ENCODE results near the gene MOGAT3. TPM values are rescaled to one million over a fixed set of nuclear protein-coding genes. Genes with fewer than 3 reads are reported as not detected.

The MOGAT3 gene
- total RNA-seq, 1 donor from 2014 or later = not detected

- ATAC-seq (no peak), DNase-seq (ENCODE audit: missing footprints) (no peak)
- intact Hi-C loops (cut with DNase I) = no loop called here
Observed at GRCh38 chr7:101235522-101235921, 34.7 kb upstream of the MOGAT3 start.

DNA sequence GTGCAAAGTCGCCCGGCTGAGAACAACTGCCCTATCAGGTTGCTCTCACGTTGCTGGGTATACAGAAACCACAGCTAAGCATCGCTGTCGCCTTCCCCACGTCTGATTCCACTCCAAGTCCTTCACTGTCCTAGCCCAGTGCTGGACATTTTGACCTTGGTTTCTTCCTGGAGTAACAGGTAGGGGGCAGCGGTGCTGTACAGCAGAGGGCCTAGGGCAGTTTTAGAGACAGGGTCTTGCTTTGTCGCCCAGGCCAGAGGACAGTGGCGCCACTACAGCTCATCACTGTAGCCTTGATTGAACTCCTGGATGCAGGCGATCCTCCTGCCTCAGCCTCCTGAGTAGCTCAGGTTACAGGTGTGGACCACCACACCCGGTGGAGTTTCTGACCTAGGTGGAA lies 34.2 kb upstream of the MOGAT3 start:
- DNase-seq (ENCODE audit: missing footprints) = no peak
- no peak for ATAC-seq
- intact Hi-C loops (cut with DNase I) = no loop called here

- intact Hi-C loops (cut with DNase I) = no loop called here
- no peak for DNase-seq (ENCODE audit: missing footprints)
- ATAC-seq = no peak
Observed at GRCh38 chr7:101234636-101235035, 33.8 kb upstream of the MOGAT3 start.

GRCh38 chr7:101233907-101234547 lies 33.2 kb upstream of the MOGAT3 start:
- DNase-seq (ENCODE audit: missing footprints) = no peak
- intact Hi-C loops (cut with DNase I) = no loop called here
- no peak for ATAC-seq

- ATAC-seq (no peak), DNase-seq (ENCODE audit: missing footprints) (no peak)
- intact Hi-C loops (cut with DNase I) = no loop called here
Observed at GRCh38 chr7:101232141-101232850, 31.5 kb upstream of the MOGAT3 start.

- no peak for DNase-seq (ENCODE audit: missing footprints)
- ATAC-seq = no peak
- intact Hi-C loops (cut with DNase I) = no loop called here
Observed at GRCh38 chr7:101231644-101232043, 30.8 kb upstream of the MOGAT3 start.

DNA sequence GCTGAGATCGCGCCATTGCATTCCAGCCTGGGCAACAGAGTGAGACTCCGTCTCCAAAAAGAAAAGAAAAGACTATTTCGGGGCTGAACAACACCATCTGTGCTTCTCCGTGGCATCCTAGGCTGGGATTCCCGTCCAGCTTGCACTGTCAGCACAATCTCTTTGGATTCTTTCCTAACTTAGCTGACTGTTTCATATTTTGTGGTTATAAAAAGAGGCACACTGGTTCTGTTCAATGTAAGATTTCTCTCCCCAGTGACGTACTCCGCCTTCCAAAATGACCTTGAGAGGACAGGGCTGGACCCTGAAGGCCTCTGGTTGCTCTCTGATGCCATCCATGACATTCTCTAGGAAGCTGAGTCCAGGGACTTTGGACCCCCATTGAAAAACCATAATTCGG lies 25.9 kb upstream of the MOGAT3 start:
- intact Hi-C loops (cut with DNase I) = no loop called here
- DNase-seq (ENCODE audit: missing footprints) (no peak), ATAC-seq (no peak)

DNA sequence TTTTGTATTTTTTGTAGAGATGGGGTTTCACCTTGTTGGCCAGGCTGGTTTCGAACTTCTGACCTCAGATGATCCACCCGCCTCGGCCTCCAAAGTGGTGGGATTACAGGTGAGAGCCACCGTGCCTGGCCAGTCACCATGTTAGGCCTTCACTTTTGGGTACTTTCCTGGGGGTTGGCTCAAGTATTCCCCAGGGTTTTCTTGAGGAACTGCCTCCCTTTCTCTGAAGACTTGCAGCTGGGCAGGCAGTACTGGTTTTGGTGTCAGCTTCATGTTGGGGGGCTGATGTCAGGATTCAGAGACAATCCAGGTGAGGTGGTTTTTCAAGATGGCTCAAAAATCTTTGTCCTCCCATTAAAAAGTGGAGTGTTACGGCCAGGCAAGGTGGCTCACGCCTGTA lies 24.8 kb upstream of the MOGAT3 start:
- intact Hi-C loops (cut with DNase I) = no loop called here
- DNase-seq (ENCODE audit: missing footprints) (no peak), ATAC-seq (no peak)

GRCh38 chr7:101223528-101223927 lies 22.7 kb upstream of the MOGAT3 start:
- intact Hi-C loops (cut with DNase I) = no loop called here
- peak; percentile 20 for ATAC-seq
- no peak for DNase-seq (ENCODE audit: missing footprints)

- intact Hi-C loops (cut with DNase I) = no loop called here
- no peak for ATAC-seq
Observed at GRCh38 chr7:101222275-101222830, 21.5 kb upstream of the MOGAT3 start.

GRCh38 chr7:101220295-101220694 lies 19.5 kb upstream of the MOGAT3 start:
- DNase-seq (ENCODE audit: missing footprints) (no peak), ATAC-seq (no peak)
- intact Hi-C loops (cut with DNase I) = no loop called here

More at GRCh38 chr7:101222275-101222830, 21.5 kb upstream of the MOGAT3 start:
- DNase-seq (ENCODE audit: missing footprints) = no peak

DNA sequence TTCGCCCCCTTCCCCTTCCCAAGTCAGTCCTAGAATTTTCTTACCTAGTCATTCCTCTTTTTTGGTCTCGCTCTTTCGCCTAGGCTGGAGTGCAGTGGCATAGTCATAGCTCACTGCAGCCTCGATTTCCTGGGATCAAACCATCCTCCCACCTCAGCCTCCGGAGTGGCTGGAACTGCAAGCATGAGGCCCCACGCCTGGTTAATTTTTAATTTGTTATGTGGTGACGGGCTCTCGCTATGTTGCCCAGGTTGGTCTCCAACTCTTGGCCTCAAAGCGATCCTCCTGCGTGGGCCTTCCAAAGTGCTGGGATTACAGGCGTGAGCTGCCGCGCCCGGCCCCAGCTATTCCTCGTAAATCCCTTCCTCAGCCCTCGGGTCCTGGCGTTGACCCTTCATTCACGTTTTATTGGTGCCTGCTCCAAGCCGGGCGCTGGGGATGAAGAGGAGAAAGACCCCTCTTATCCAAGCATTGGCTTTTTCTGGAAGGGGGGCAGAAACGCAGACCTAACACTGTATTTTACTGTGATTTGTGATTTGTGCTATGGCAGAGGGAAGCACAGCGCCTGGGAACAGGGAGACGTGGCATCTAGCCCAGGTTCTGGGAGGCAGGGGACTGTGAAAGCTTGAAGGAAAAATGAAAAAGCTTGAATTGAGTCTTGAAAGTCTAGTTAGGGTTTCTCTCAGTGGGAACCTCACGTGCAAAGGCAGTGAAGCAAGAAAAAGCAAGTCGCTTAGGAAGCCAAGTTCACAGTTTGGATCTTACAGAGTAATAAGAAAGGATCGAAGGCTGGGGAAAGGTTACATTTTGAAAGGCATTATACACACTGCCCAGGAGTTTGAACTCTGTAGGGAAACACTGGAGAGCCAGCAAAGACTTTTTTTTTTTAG lies 17.6 kb upstream of the MOGAT3 start:
- no peak for DNase-seq (ENCODE audit: missing footprints)
- intact Hi-C loops (cut with DNase I) = loop anchor here (1.0 kb wide), 1 partner anchor 26 kb away; no protein-coding TSS in a partner anchor
- no peak for ATAC-seq

GRCh38 chr7:101217388-101218235 lies 16.8 kb upstream of the MOGAT3 start, which contains the start of the genes PLOD3 and ZNHIT1:
Gene PLOD3 (minus strand): TSS chr7:101217581. CDS start chr7:101217274, 307 bp downstream.
Gene ZNHIT1 (plus strand): TSS chr7:101218165. CDS start chr7:101218196, 31 bp downstream.
- intact Hi-C loops (cut with DNase I) = loop anchor here (1.0 kb wide), 1 partner anchor 27 kb away; no protein-coding TSS in a partner anchor
- DNase-seq (ENCODE audit: missing footprints) (peak; percentile 97), ATAC-seq (peak; percentile 95)

- DNase-seq (ENCODE audit: missing footprints) (no peak), ATAC-seq (no peak)
- intact Hi-C loops (cut with DNase I) = no loop called here
Observed at GRCh38 chr7:101216860-101217387, 16.1 kb upstream of the MOGAT3 start.

GRCh38 chr7:101216001-101216859 lies 15.4 kb upstream of the MOGAT3 start:
- no peak for ATAC-seq
- no peak for DNase-seq (ENCODE audit: missing footprints)
- intact Hi-C loops (cut with DNase I) = no loop called here

DNA sequence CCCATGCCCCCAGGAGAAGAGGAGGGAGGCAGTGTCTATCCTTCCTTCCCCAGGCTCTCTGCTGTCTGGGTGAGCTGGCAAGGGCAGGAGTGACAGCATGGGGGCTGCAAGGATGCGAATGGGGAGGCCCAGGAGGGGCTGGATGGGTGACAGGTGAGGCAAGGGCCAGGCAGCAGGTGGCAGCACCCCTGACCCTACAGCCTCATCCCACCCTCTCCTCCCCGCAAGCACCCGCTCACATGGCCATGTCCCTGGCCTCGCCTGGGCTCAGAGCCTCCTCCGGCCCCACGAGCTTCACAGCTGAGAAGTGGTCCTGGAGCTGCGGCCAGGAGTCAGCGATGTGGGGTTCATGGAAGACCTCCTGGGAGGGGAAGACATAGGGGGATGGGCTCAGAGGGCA lies 11.2 kb upstream of the MOGAT3 start:
- intact Hi-C loops (cut with DNase I) = no loop called here

DNA sequence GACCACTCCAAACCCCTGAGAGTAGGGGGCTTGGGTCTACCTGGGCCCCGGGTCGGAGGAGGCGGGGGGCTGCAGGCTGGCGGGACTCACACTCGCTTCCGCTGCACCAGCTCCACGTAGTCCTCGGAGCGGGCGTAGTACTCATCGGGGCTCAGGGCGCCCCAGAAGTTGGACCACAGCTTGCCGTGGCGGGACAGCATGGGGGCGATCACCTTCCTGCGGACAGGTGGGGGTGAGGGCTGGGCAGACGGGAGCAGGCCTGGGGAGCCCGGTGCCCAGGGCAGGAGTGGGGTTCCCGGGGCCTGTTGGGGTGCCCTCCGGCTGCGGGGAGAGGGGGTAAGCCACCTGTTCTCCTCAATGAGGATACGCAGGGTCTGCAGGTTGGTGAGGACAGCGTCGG lies 10.7 kb upstream of the MOGAT3 start:
- intact Hi-C loops (cut with DNase I) = no loop called here
- DNase-seq (ENCODE audit: missing footprints) = no peak
- ATAC-seq = no peak

More for the DNA sequence above, 11.2 kb upstream of the MOGAT3 start:
- DNase-seq (ENCODE audit: missing footprints) = no peak
- no peak for ATAC-seq
